NK-92 treated with Interleukin-12 subunit alpha and Interleukin-12 subunit beta, amount 100 ng/mL, for 24 hours (cell line): ENCODE measurements around the gene NSMF.

Experiments
- DNase-seq: peaks from one replicate; lab custom pipeline; 2025; lab: John Stamatoyannopoulos, UW

Gene NSMF, protein sequence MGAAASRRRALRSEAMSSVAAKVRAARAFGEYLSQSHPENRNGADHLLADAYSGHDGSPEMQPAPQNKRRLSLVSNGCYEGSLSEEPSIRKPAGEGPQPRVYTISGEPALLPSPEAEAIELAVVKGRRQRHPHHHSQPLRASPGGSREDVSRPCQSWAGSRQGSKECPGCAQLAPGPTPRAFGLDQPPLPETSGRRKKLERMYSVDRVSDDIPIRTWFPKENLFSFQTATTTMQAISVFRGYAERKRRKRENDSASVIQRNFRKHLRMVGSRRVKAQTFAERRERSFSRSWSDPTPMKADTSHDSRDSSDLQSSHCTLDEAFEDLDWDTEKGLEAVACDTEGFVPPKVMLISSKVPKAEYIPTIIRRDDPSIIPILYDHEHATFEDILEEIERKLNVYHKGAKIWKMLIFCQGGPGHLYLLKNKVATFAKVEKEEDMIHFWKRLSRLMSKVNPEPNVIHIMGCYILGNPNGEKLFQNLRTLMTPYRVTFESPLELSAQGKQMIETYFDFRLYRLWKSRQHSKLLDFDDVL

DNA sequence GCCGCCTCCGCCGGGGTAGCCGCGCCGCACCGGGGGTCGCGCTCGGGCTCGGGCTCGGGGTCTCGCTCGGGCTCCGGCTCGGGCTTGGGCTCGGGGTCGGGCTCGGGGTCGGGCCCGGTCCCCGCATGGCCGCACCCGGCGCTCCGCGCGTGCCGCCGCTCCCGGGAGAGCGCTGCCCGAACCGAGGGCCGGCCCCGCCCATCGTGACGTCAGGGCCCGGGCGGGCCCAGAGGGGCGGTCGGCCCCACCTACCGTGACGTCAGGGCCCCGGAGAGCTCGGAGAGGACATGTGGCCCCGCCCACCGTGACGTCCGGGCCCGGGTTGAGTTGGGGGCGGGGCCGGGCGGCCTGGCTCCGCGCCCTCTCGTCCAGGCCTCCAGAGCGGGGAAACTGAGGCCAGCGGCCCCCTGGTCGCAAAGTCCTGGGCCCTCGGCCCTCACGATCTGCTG is at the start of gene NSMF:
TSS of gene NSMF (minus strand) at position 183 of the 449 bp plus-strand sequence. CDS start 232 bp downstream, outside the sequence.
- peak; percentile 78 for DNase-seq

DNA sequence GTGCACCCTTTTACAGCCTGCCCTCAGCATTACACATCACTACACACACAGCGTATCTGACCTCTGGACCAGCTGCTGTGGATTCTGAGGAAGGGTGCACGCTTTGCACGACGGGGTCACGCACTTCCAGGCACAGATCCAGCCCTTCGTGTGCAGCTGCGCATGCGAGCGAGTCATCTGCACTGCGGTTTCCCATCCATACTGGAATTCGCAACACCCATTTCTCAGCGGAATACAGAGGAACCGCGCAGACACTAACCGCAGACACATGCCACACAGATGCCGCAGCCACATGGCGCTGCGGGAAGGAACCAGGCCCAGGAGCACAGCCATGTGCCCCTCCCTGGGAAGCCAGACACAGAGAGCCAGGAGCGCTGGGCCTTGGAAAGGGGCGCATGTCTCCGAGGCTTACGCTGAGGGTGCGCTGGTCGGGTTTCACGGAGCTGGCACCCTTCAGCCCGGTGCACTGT is 47.6 kb upstream of the NSMF start:
- DNase-seq = no peak

DNA sequence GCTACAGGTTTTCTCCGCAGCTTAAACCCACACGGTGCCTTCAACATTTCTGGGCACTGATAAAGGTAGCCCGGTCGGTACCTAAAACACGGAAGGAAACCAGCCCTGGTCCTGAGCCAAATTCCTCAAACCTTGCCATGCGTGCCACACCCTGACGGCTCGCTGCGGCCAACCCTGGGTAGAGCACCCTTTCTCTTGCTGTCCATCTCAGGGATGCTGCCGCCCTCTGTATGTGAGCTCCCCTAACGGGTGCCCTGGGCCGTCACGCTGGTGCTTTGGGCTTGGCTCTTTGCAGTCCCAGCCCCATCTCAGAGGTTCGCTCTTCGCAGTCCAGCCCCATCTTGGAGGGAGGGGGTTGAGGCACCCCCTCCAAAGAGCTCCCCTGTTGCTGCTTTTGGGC is 47.1 kb upstream of the NSMF start:
- no peak for DNase-seq

DNA sequence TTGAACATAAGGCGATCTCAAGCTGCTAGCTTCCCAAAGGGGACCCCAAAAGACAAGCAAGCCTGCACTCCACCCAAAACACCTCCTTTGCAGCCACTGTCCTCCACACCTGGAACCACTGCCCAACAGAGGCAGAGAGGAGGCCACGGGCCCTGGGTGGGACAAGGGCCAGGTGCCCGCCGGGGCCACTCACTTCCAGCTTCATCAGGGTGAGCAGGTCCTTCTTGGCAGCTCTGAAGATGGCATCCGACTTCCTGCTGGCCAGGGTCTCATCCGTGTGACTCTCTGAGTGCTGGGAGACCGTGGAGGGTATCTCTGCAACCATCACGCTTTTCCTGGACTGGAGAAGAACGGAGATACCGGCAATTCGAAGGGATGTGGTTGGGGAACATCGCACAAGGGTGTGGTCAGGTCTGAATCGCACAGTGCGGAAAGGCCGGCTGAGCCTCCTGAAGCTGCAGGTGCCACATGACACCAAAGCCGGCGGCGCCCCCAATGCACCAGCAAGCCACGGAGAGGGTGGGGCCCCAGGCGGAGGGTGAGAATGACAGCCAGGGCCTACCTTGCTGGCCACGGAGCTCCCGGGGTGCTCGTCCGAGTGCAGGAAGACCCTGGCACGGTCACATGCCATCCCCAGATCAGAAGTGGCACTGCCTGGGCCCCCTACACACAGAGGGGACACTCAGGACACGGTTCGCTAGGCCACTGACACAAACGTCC is 46.4 kb upstream of the NSMF start:
- no peak for DNase-seq

DNA sequence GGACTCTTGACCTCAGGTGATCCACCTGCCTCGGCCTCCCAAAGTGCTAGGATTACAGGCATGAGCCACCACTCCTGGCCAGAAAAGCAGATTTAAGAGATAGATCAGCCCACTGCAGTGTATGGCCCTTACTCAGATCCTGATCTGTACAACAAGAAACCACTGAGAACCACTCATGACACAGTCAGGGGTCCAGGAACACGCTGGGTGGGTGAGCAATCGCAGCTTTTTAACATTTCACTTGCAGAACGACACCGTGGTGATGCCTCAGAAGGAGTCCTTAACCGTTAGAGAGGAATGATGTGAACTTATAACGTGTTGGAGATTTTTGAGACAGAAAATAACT is 45.3 kb upstream of the NSMF start:
- no peak for DNase-seq

DNA sequence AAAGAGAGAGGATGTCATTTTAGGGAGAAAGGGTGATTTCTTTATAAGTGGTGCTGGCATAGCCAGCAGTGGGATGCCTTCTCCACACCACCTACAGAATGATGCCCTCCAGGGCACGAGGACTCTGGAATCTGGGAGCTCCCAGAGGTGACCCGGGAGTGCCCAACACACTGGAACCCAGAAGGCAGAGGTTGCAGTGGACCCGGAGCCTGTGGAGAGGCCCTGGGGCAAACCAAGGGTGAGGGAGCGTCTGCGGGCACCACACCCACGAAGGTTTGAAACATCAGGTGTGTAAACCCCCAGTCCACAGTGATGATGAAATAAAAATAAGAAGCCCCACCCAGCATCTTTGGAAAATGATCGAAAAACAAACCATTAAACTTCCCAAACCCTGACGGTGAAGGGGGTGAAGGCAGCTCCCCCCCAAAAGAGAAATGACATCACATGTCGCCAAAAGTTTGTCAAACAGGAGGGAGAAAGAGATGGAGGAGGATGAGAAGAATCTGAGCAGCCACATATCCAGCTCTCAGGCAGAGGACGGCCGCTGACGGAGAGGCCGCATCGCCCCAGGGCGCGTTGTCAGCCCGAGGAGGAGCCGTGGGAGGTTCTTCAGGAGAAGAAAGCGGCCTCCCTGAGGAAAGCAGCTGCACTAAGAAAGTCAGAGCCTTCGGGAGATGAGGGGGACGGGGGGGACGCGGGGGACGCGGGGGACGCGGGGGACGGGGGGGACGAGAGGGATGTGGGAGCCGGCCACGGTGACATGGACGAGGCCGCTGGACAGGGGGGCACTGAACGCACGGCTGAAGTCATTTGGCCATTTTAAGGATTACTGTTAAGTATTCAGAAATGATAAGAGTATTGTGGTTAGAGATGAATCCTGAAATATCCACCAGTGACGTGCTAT is 43.1 kb upstream of the NSMF start:
- DNase-seq = no peak

DNA sequence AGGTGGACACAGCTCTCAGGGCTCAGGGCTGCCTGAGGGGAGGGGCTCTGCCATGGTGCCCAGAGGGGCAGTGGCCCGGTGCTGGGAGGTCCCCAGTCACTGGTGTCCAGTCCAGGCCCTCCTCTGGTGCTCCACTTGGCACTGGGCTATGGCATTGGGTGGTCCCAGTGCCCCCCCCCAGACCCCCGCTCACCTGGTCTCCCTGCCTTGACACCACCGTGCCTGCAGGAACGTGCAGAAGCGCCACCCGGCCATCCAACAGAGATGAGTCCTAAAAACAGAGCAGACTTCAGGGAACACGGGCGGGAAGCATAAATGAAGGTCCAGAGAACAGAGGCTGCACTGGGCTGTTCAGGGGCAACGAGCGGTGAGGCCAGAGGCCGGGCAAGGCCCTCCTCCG is 42.3 kb upstream of the NSMF start:
- no peak for DNase-seq

DNA sequence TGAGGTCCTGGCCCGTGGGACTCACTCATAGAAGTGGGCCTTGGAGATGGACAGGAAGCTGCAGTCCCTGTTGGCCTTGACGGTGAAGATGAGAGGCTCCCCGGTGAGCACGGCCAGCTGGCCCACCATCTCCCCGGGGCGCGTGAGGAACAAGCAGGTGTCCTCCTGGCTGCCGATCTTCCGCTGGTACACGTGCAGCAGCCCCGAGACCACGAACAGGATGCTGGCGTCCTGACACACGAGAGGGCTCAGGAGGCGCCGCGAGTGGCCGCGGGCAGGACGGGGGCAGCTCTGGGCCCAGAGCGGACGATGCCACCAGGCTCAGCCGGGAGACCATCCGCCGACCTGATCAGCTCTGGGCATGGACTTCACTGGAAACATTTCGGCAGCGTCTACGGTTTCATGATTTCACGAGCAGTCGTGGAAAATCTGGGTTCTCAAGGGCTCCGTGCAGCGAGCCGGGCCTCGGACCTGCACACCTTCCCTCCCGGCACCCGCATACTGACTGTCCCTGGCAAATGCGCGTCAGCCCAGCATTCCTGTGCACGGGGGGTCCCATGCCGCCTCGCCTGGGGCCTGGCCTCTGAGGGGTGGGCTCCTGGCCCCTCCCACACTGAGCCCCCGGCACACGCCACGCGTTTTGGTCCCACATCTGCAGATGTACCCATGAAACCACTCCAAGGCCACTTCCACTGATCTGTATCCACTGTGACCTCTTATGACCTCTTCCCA is 41.7 kb upstream of the NSMF start:
- DNase-seq = no peak

DNA sequence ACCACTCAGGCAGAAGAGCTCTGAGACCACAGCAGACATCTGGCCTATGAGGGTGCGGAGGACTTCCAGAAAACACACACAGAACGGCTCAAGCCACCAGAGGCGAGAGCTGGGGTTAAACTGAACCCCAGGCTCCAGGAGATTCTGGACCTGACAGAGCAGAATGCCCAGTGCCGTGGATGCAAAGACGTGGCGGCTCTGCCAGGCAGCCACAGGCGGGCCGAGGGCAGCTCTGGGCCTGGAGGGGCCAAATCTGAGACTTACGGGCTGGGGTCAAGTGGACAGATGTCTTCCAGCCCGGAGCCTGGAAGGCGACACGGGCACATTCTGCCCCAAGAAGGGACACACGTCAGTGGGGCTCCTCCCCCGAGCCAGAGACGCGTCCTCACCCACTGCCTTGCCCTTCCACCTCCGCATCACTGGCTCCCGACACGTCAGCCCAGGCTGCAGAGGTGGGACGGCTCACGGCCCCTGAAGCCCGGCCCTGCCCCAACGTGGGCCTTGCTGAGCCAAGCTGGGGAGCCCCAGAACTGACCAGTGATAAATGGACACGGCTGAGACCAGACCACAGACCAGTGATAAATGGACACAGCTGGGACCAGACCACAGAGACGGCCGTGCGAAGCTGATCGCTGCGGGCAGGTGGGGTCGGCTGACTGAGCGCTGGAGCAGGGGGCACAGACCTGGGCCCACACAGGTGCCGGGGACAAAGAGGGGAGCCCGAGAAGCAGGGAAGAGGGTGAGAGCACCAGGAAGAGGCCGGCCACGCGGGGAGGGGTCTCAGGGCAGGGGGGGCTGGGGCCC is 40.9 kb upstream of the NSMF start:
- no peak for DNase-seq

DNA sequence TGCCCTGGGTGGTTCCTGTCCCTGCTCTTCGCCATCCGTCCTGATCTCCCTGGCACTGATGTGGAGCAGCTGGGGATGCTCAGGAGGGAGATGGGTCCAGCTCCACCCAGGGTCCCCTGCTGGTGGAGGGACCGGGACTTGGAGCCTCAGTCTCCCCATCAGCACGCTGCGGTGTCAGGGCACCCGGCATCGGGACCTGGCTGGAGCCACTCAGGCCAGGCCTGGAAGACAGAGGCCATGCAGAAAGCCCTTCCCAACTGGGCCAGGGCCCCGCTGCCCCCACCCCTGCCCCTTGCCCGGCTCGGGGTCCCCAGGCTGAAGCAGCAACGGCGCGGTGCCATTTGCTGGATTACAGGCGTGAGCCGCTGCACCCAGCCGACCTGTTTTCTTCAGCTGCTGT is 40.3 kb upstream of the NSMF start:
- DNase-seq = no peak

DNA sequence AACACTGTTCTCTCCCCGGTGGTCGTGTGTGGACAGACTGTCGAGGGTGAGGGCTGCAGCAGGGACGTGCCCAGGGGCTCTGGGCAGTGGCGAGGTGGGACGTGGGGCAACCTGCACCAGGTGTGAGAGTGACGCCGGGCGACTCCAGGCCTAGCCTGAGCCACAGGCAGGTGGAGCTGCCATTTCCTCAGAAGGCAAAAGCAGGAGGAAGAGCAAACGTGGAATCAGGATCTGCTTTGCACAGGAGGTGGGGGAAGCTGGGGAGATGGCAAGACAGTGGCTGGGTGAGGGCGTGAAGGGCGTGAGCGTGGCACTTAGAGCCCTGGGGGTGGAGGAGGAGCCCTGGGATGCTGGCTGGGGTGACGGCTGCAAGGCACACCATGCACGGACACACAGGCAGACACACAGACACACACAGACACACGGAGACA is 39.6 kb upstream of the NSMF start:
- no peak for DNase-seq

DNA sequence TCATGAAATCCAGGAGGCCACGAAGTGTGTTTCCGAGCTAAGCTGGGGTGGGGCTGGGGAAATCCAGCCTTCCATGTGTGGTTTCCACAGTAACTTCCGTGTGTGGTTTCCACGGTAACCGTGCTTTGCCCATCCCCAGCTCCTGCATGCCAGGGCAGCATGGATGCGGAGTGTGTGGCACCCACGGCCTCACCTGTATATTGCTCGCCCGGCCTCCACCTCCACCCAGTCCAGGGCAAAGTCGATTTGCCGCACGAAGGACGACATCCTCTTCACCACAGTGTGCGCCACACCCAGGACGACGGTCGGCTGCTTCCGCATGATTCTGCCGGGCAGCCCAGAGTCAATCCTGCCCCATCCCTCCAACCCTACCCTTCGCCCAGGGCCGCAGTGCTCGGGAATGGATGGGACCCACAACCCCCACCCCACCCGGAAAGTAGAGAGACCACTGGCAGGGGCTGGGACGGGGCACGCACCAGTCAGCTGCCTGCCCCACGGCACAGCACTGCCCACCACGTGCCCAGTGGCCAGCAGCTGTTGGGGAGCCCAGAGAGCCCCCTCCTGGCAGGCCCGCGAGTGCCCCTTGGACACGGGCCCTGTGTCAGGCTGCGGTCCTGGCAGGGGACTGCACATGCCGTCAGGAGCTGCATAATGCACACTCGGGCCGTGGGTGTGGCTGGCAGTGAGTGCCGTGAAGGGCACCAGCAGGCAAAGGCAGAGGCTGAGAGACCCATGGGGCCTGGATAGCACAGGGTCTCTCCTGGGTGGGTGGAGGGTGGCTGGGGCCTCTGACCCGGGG is 39.0 kb upstream of the NSMF start:
- no peak for DNase-seq

DNA sequence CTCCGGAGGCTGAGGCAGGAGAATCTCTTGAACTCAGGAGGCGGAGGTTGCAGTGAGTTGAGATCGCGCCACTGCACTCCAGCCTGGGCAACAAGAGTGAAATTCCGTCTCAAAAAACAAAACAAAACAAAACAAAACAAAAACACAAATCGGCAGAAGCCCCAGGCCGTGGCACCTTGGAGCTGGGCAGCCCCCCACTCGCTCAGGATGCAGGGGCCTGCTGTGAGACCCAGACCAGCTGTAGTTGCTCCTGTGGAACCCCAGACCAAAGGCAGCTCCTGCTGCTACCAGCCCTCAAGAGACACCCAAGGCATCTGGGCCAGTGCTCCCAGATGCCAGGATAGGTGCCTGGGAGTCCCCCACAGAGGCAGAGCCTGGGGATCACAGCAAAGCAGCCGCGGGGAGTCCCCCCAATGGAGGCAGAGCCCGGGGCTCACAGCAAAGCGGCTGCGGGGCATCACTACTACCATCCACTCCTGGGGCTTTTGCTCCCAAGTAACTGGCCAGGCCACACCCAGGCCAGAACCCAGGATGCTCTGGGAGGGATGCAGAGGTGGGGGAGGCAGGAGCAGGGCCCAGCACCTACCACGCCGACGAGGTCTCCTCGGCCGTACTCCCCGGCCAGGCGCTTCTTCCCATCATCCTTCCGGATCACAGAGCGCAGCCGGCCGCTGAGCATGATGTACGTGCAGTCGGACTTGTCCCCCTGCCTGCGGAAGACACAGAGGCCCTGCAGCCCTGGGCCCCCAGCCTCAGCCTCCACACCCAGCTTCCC is 37.7 kb upstream of the NSMF start:
- no peak for DNase-seq

DNA sequence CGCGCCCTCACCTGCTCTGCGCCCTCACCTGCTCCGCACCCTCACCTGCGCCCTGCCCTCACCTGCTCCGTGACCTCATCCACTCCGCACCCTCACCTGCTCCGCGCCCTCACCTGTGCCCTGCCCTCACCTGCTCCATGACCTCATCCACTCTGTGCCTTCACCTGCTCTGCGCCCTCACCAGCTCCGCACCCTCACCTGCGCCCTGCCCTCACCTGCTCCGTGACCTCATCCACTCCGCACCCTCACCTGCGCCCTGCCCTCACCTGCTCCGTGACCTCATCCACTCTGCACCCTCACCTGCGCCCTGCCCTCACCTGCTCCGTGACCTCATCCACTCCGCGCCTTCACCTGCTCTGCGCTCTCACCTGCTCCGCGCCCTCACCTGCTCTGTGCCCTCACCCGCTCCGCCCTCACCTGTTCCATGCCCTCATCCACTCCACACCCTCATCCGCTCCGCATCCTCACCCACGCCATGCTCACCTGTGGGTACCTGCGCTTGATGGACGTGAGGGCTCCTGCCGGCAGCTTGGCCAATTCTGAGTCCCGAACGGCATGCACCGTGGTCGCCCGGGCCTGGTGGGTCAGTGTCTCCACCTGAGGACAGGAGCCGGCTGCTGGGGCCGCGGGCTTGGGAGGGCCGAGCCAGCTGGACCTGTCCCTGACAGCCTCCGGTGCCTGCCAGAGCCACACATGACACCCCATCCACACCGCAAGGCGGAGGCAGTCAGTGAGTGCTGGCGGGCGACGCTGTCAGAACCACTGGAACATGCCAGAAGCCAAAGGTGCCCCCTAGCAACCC is 35.6 kb upstream of the NSMF start:
- no peak for DNase-seq

DNA sequence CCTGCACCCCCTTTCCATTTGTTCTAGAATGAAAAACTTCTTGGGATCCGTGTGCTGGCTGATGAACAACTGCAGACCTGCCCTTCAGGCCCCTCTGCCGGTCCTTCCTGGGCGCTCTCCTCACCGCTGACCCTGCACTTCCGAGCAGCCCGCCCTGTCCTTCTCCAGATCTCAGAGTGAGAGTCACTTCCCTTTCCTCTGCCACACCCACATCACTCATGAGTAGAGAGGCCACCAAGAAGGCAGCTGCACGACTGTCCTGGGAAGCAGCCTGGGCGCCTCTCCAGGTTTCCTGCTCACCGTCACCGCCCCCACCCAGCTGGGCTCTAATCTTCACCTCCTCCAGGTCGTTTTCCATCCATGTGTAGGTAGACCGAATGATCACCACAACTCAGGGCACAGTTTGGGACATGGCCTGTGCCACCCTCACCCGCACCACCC is 35.0 kb upstream of the NSMF start:
- DNase-seq = no peak

DNA sequence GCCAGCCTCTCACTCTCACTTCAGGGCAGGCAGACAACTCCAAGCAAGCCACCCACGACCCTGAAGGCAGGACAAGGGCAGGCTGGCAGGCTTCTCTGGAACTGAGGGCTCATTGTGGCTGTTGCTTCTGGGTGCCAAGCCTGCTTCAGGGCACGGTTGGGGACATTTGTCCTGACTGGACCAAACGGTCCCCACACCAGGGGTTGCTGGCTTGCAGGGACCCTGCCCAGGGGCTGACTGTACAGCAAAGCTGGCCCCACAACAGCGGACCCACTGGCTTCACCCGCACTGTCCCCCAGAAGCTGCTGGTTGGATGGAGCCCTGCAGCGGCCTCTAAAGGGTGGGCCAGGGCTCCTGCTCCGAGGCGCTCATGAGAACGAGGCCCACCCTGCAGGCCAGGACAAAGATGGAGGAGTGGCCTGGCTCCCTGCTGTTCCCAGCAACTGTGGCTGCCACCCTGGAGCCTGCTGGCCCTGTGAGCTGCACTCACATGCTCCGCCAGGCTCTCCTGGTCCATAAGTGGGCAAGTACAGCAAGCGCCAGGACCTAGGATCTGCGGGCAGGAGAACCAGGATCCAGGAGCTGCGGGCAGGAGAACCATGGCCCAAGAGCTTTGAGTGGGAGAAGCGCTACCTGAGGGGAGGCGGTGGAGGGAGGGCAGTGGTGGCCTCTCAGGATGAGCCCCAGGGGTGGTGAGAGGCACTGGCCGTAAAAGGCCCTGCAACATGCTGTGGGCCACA is 34.4 kb upstream of the NSMF start:
- no peak for DNase-seq
